Endothelial cell of umbilical vein (primary cell): Measurements from ENCODE around the gene PPOX. TPM values are rescaled to one million over a fixed set of nuclear protein-coding genes. Genes with fewer than 3 reads are reported as not detected.

Experiments used
- BruUV-seq: library from RNA; stranded (reverse); fragments of 400-500 nt; replicated peaks from 2 replicates; lab custom pipeline; 2021; lab: Mats Ljungman, UMichigan
- CTCF ChIA-PET: fragments of 300-600, 350-600 bp; sonication (Branson Sonifier 250); formaldehyde crosslinking; loops from one replicate; lab custom pipeline; 2021; ENCODE audit warnings: antibody characterized with exemption, inconsistent platforms; lab: Charles Lee
- POLR2A ChIA-PET: fragments of 300-600, 350-600 bp; sonication (Branson Sonifier 250); formaldehyde crosslinking; loops from one replicate; lab custom pipeline; 2021; ENCODE audit warnings: antibody characterized with exemption, inconsistent platforms; lab: Charles Lee
- DNase-seq: peaks from one replicate; pipeline ENCODE4 v3.0.0-alpha.2; 2011; ENCODE audit warnings: low read depth, low spot score
- FAIRE-seq: peaks from 2 replicates; lab custom pipeline; 2011; peaks lifted over from hg19 to GRCh38; lab: Jason Lieb, UNC
- H2AFZ ChIP-seq: 2 replicates; pipeline ENCODE4 v1.6.0; 2012; ENCODE audit warnings: low read depth, low read length, control low read depth, inconsistent platforms
- H3K27ac ChIP-seq: 2 replicates; pipeline ENCODE4 v1.5.1; 2011; ENCODE audit warnings: low read depth, mild to moderate bottlenecking, control low read depth, low read length, moderate library complexity; ENCODE audit not compliant: insufficient read depth
- H3K27me3 ChIP-seq, 2 experiments: 2 replicates each; pipeline versions ENCODE4 v1.6.0 to v1.6.1; 2011; ENCODE audit warnings: low read length in 2 of 2, mixed read lengths in 1 of 2; ENCODE audit not compliant: control insufficient read depth in 2 of 2, insufficient read depth in 2 of 2
- H3K36me3 ChIP-seq, 2 experiments: 2 replicates in 1 of 2; 3 replicates in 1 of 2; pipeline ENCODE4 v1.5.1; 2011; ENCODE audit warnings: low read length in 2 of 2, mild to moderate bottlenecking in 1 of 2, moderate library complexity in 1 of 2; ENCODE audit not compliant: control insufficient read depth in 2 of 2, insufficient read depth in 2 of 2; ENCODE audit errors: extremely low read depth in 1 of 2
- H3K4me1 ChIP-seq: 3 replicates; pipeline ENCODE4 v1.5.1; 2011; ENCODE audit warnings: mild to moderate bottlenecking, low read length; ENCODE audit not compliant: control insufficient read depth, insufficient read depth; ENCODE audit errors: extremely low read depth
- H3K4me2 ChIP-seq: 2 replicates; pipeline ENCODE4 v1.6.1; 2011; ENCODE audit warnings: low read length, control low read depth, mixed read lengths; ENCODE audit not compliant: insufficient read depth
- H3K4me3 ChIP-seq, 3 experiments: fragments of 200-600 bp in 1 of 3; sonication (generic), shearing (Covaris generic) in 1 of 3; replicated peaks in 1 of 3; 2 replicates each; pipeline ENCODE4 v1.5.1; 2011 to 2016; ENCODE audit warnings: control low read depth in 3 of 3, low read length in 3 of 3, mild to moderate bottlenecking in 2 of 3, inconsistent platforms in 1 of 3, low read depth in 1 of 3, moderate library complexity in 1 of 3; ENCODE audit not compliant: insufficient read depth in 1 of 3
- H3K79me2 ChIP-seq: 2 replicates; pipeline ENCODE4 v1.6.0; 2012; ENCODE audit warnings: low read length, inconsistent platforms; ENCODE audit not compliant: control insufficient read depth, insufficient read depth
- H3K9ac ChIP-seq: replicated peaks from 2 replicates; pipeline ENCODE3; 2011; ENCODE audit warnings: low read length, control low read depth; ENCODE audit not compliant: insufficient read depth; ENCODE audit errors: extremely low read depth
- H3K9me1 ChIP-seq: replicated peaks from 3 replicates; pipeline ENCODE4 v1.6.0; 2011; ENCODE audit warnings: mild to moderate bottlenecking, low read length; ENCODE audit not compliant: control insufficient read depth, insufficient read depth; ENCODE audit errors: extremely low read depth
- H3K9me3 ChIP-seq: replicated peaks from 2 replicates; pipeline ENCODE4 v1.5.1; 2012; ENCODE audit warnings: low read length, inconsistent platforms; ENCODE audit not compliant: control insufficient read depth, insufficient read depth
- H4K20me1 ChIP-seq: replicated peaks from 2 replicates; pipeline ENCODE3; 2011; ENCODE audit warnings: mild to moderate bottlenecking, low read length; ENCODE audit not compliant: control insufficient read depth, insufficient read depth; ENCODE audit errors: extremely low read depth
- EZH2 ChIP-seq: IDR thresholded peaks from 2 replicates; pipeline ENCODE4 v1.6.1; 2012; ENCODE audit warnings: borderline replicate concordance, low read depth, mild to moderate bottlenecking, moderate library complexity, low read length, inconsistent platforms; ENCODE audit not compliant: severe bottlenecking
- FOS ChIP-seq: IDR thresholded peaks from 2 replicates; pipeline ENCODE4 v1.6.1; 2011; ENCODE audit warnings: mild to moderate bottlenecking, low read length, moderate library complexity, borderline replicate concordance; ENCODE audit not compliant: insufficient read depth
- GATA2 ChIP-seq: IDR thresholded peaks from 2 replicates; pipeline ENCODE4 v1.7.0; 2011; ENCODE audit warnings: low read depth, mild to moderate bottlenecking, moderate library complexity, mixed read lengths, low read length; ENCODE audit not compliant: insufficient read length, insufficient read depth
- JUN ChIP-seq: IDR thresholded peaks from 2 replicates; pipeline ENCODE4 v1.6.1; 2011; ENCODE audit warnings: borderline replicate concordance, low read depth; ENCODE audit not compliant: insufficient read length, insufficient read depth
- MAX ChIP-seq: IDR thresholded peaks from 2 replicates; pipeline ENCODE4 v1.6.1; 2011; ENCODE audit not compliant: insufficient read depth, insufficient read length
- MYC ChIP-seq: IDR thresholded peaks from one replicate; pipeline ENCODE4 v1.6.1; 2011; ENCODE audit warnings: mild to moderate bottlenecking, low read depth, low read length
- POLR2A ChIP-seq: IDR thresholded peaks from 2 replicates; pipeline ENCODE4 v1.6.1; 2012; ENCODE audit warnings: low read depth, mild to moderate bottlenecking, control low read depth, low read length
- POLR2AphosphoS5 ChIP-seq: IDR thresholded peaks from 2 replicates; pipeline ENCODE4 v1.6.1; 2012; ENCODE audit warnings: low read depth, mild to moderate bottlenecking, control low read depth, low read length, moderate library complexity; ENCODE audit not compliant: insufficient read depth
- dilution Hi-C: fragments of 300-500 bp; cut with MboI; formaldehyde crosslinking; loops from one replicate; pipeline ENCODE4 v1.15.0; 2019; ENCODE audit warnings: low sequenced_read_pairs; ENCODE audit not compliant: extremely low pct_ligation_motif_present
- intact Hi-C: fragments of 100-400 bp; cut with micrococcal nuclease; formaldehyde crosslinking; loops from one replicate; pipeline ENCODE4 v1.10.0; 2022
- polyA plus RNA-seq, 4 experiments: library from polyadenylated mRNA; depleted of rRNA in 3 of 4; stranded (reverse) in 3 of 4; unstranded in 1 of 4; fragments of >200 nt; gene quantifications; 2 replicates each; pipeline versions ENCODE4 v1.2.1 to v1.2.3, GENCODE V29; 2011 to 2012; ENCODE audit warnings: missing spikeins in 1 of 4
- small RNA-seq: library from RNA; depleted of rRNA; stranded (forward); fragments of <200 nt; gene quantifications from one replicate; pipeline ENCODE3, GENCODE V24; 2012; ENCODE audit warnings: low replicate concordance, low read depth; ENCODE audit not compliant: insufficient read depth, insufficient read length
- total RNA-seq: library from RNA; stranded (reverse); gene quantifications from 2 replicates; pipeline ENCODE4 v1.2.3, GENCODE V29; 2021
- TF ChIP-seq, protein P1 (sequence below), 2 donors: IDR thresholded peaks; 1 replicate in 1 of 2; 2 replicates in 1 of 2; pipeline ENCODE4 v1.5.1; 2011; ENCODE audit warnings: low read length in 2 of 2, mild to moderate bottlenecking in 2 of 2, moderate library complexity in 2 of 2, control low read depth in 1 of 2, inconsistent platforms in 1 of 2, low read depth in 1 of 2; ENCODE audit not compliant: insufficient read depth in 1 of 2; ENCODE audit errors: extremely low read depth in 1 of 2

Gene PPOX
- total and polyA plus RNA-seq, 2 donors (not counting 3 experiments of a cell fraction or from before 2014, with no cell fraction given): 26.4 to 28.5 TPM

DNA sequence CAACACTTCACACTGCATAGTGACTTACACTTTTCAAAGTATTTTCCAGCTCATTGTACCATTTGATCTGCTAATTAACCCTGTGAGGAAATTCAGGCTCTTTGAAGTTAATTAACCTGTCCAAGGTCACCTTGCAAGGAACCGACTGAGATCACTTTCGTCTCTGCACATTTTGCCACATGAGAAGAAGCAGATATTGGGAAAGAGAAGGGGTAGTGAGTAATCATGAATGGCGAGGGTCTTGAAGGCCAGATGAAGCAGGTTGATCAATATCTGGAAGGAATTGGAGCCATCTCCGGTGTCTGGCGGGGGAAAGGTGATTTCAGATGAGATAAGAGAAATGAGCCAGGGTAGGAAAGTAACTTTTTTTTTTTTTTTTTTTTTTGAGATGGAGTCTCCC is 53.8 kb downstream of the PPOX start:
- Histone ChIP-seq H3K27ac (no peak overlapping the region), H4K20me1 (no peaks in the 10 kb centered on the region), H3K4me2 (no peak overlapping the region), H3K4me3 (no peak overlapping the region), H3K36me3 (peaks cover 3 to 4% of the 10 kb centered on the region in 2 experiments), H3K9me1 (no peaks in the 10 kb centered on the region), H3K27me3 (no peaks in the 10 kb centered on the region), H3K4me1 (peaks cover 11% of the 10 kb centered on the region), H3K9me3 (no peaks in the 10 kb centered on the region), H2AFZ (no peak overlapping the region), H3K9ac (no peak overlapping the region), H3K79me2 (no peaks in the 10 kb centered on the region)
- DNase-seq (no peak), FAIRE-seq (no peak)
- TF ChIP-seq FOS (no peak), POLR2AphosphoS5 (no peak), GATA2 (no peak), MAX (no peak), JUN (no peak), MYC (no peak), EZH2 (no peak), POLR2A (no peak)
- TF ChIP-seq, protein P1, sequence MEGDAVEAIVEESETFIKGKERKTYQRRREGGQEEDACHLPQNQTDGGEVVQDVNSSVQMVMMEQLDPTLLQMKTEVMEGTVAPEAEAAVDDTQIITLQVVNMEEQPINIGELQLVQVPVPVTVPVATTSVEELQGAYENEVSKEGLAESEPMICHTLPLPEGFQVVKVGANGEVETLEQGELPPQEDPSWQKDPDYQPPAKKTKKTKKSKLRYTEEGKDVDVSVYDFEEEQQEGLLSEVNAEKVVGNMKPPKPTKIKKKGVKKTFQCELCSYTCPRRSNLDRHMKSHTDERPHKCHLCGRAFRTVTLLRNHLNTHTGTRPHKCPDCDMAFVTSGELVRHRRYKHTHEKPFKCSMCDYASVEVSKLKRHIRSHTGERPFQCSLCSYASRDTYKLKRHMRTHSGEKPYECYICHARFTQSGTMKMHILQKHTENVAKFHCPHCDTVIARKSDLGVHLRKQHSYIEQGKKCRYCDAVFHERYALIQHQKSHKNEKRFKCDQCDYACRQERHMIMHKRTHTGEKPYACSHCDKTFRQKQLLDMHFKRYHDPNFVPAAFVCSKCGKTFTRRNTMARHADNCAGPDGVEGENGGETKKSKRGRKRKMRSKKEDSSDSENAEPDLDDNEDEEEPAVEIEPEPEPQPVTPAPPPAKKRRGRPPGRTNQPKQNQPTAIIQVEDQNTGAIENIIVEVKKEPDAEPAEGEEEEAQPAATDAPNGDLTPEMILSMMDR (IDR thresholded peaks at IDR 0.05; ENCODE audit: extremely low read depth in 1 of 2, insufficient read depth in 1 of 2, low read depth in 1 of 2, low read length in 2 of 2): no peak
- intact Hi-C loops: no loop called here
- POLR2A ChIA-PET: no interaction called here
- CTCF ChIA-PET: interaction anchor here (1.0 to 2.1 kb wide), 4 partner anchors 9 to 71 kb away, joined by 3 to 9 read pairs (median 4); no protein-coding TSS in a partner anchor
- BruUV-seq: no TSS peak
- dilution Hi-C loops: no loop called here

Small RNAs within 50 kb of the gene (small RNA-seq; reads per million reads assigned to genes)
- gene RF01225: not detected

Other genes with a start within 250 kb of the PPOX start
- gene ITLN2, start 211.6 kb upstream of the PPOX start, total RNA-seq: not detected in 2 replicates
- 0.32 and 0.46 TPM in 2 replicates for gene ITLN2, start 211.6 kb upstream of the PPOX start, polyA plus RNA-seq
- gene F11R, start 145.3 kb upstream of the PPOX start, total RNA-seq: 86.3 and 97.0 TPM in 2 replicates
- 124 and 137 TPM in 2 replicates for gene F11R, start 145.3 kb upstream of the PPOX start, polyA plus RNA-seq
- gene TSTD1, start 127.5 kb upstream of the PPOX start, total RNA-seq: 8.9 and 12.5 TPM in 2 replicates
- gene TSTD1, start 127.5 kb upstream of the PPOX start, polyA plus RNA-seq: 39.1 and 51.6 TPM in 2 replicates
- 56.7 and 57.9 TPM in 2 replicates for gene USF1, start 120.4 kb upstream of the PPOX start, total RNA-seq
- gene USF1, start 120.4 kb upstream of the PPOX start, polyA plus RNA-seq: 53.4 and 66.0 TPM in 2 replicates
- gene ARHGAP30, start 96.5 kb upstream of the PPOX start, total RNA-seq: not detected in 2 replicates
- not detected in 2 replicates for gene ARHGAP30, start 96.5 kb upstream of the PPOX start, polyA plus RNA-seq
- gene NECTIN4, start 76.9 kb upstream of the PPOX start, total RNA-seq: 0.37 and 0.58 TPM in 2 replicates
- 0.15 and 0.29 TPM in 2 replicates for gene NECTIN4, start 76.9 kb upstream of the PPOX start, polyA plus RNA-seq
- gene KLHDC9, start 68.1 kb upstream of the PPOX start, total RNA-seq: 1.1 and 1.4 TPM in 2 replicates
- gene KLHDC9, start 68.1 kb upstream of the PPOX start, polyA plus RNA-seq: 2.6 and 3.2 TPM in 2 replicates
- 99.5 and 104 TPM in 2 replicates for gene PFDN2, start 48.4 kb upstream of the PPOX start, total RNA-seq
- gene PFDN2, start 48.4 kb upstream of the PPOX start, polyA plus RNA-seq: 86.8 and 157 TPM in 2 replicates
- gene NIT1, start 48.3 kb upstream of the PPOX start, total RNA-seq: 20.3 and 20.9 TPM in 2 replicates
- gene NIT1, start 48.3 kb upstream of the PPOX start, polyA plus RNA-seq: 26.5 and 28.2 TPM in 2 replicates
- gene DEDD, start 33.8 kb upstream of the PPOX start, total RNA-seq: 50.2 and 54.9 TPM in 2 replicates
- gene DEDD, start 33.8 kb upstream of the PPOX start, polyA plus RNA-seq: 78.3 and 81.8 TPM in 2 replicates
- 102 and 110 TPM in 2 replicates for gene UFC1, start 12.4 kb upstream of the PPOX start, total RNA-seq
- gene UFC1, start 12.4 kb upstream of the PPOX start, polyA plus RNA-seq: 115 and 149 TPM in 2 replicates
- 18.7 and 19.7 TPM in 2 replicates for gene USP21, start 6.9 kb upstream of the PPOX start, total RNA-seq
- gene USP21, start 6.9 kb upstream of the PPOX start, polyA plus RNA-seq: 29.2 and 34.9 TPM in 2 replicates
- gene B4GALT3, start 11.1 kb downstream of the PPOX start, total RNA-seq: 39.5 and 39.8 TPM in 2 replicates
- gene B4GALT3, start 11.1 kb downstream of the PPOX start, polyA plus RNA-seq: 55.5 and 60.4 TPM in 2 replicates
- gene ADAMTS4, start 32.6 kb downstream of the PPOX start, total RNA-seq: 8.9 and 13.6 TPM in 2 replicates
- gene ADAMTS4, start 32.6 kb downstream of the PPOX start, polyA plus RNA-seq: 2.5 and 2.6 TPM in 2 replicates
- 95.1 and 99.7 TPM in 2 replicates for gene NDUFS2, start 35.9 kb downstream of the PPOX start, total RNA-seq
- 101 and 130 TPM in 2 replicates for gene NDUFS2, start 35.9 kb downstream of the PPOX start, polyA plus RNA-seq
- 1.6 and 2.2 TPM in 2 replicates for gene FCER1G, start 48.9 kb downstream of the PPOX start, total RNA-seq
- gene FCER1G, start 48.9 kb downstream of the PPOX start, polyA plus RNA-seq: 1.1 and 1.3 TPM in 2 replicates
- not detected in 2 replicates for gene APOA2, start 57.2 kb downstream of the PPOX start, total RNA-seq
- not detected in 2 replicates for gene APOA2, start 57.2 kb downstream of the PPOX start, polyA plus RNA-seq
- gene TOMM40L, start 59.6 kb downstream of the PPOX start, total RNA-seq: 18.7 TPM in 2 replicates
- 18.6 and 19.6 TPM in 2 replicates for gene TOMM40L, start 59.6 kb downstream of the PPOX start, polyA plus RNA-seq
- gene NR1I3, start 71.8 kb downstream of the PPOX start, total RNA-seq: not detected in 2 replicates
- gene NR1I3, start 71.8 kb downstream of the PPOX start, polyA plus RNA-seq: not detected in 2 replicates
- not detected in 2 replicates for gene PCP4L1, start 92.3 kb downstream of the PPOX start, total RNA-seq
- gene PCP4L1, start 92.3 kb downstream of the PPOX start, polyA plus RNA-seq: not detected in 2 replicates
- gene MPZ, start 143.5 kb downstream of the PPOX start, total RNA-seq: 1.3 and 2.0 TPM in 2 replicates
- gene MPZ, start 143.5 kb downstream of the PPOX start, polyA plus RNA-seq: 6.1 and 7.0 TPM in 2 replicates
- gene SDHC, start 148.0 kb downstream of the PPOX start, total RNA-seq: 136 and 148 TPM in 2 replicates
- 219 and 279 TPM in 2 replicates for gene SDHC, start 148.0 kb downstream of the PPOX start, polyA plus RNA-seq
- gene CFAP126, start 201.4 kb downstream of the PPOX start, total RNA-seq: not detected in 2 replicates
- not detected in 2 replicates for gene CFAP126, start 201.4 kb downstream of the PPOX start, polyA plus RNA-seq